Body of pancreas (tissue), 4 donors: ENCODE results near the gene HEMGN.

Experiments
- CTCF ChIP-seq, 7 experiments: fragments of 450-650 bp in 4 of 7; fragments of 200-600 bp in 3 of 7; sonication (generic) in 3 of 7; IDR thresholded peaks; one replicate each; pipeline ENCODE4 v1.5.1; 2016 to 2019; ENCODE audit warnings: antibody characterized with exemption in 7 of 7
- POLR2A ChIP-seq, 3 donors: fragments of 450-650 bp; IDR thresholded peaks; one replicate each; pipeline ENCODE4 v1.6.1; 2016; ENCODE audit warnings: antibody characterized with exemption in 3 of 3, mild to moderate bottlenecking in 2 of 3

- no peak for TF ChIP-seq CTCF (IDR thresholded peaks at IDR 0.05)
- no peak for TF ChIP-seq POLR2A (IDR thresholded peaks at IDR 0.05)
These were observed 30.3 kb downstream of the HEMGN start for GRCh38 chr9:97907632-97908031.
